ENCODE results near the gene CLDN1.
"Not testable (repeated sequence)": the region's sequence is repeated elsewhere in the genome, so short reads cannot be mapped to it uniquely, and the experiment has no call there.

The CLDN1 gene

DNA sequence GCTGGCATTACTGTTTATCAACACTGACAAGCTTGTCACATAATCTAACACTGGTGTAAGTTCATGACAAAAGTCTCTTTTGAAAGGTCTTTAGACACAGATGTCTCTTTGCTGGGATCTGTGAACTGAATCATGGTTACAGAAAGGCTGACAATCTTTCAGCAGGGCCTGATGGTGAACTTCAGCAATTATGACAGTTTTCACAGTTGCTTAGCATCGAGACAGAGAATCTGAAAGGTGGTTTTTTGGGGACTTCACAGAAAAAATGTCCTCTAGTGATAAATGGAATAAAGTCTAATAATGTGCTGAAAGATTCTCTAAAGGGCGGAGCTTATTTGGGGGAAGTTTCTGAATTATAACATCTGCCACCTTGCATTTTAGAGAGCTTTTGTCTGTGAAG lies 32.3 kb downstream of the CLDN1 start:
- no peak for DNase-seq

DNA sequence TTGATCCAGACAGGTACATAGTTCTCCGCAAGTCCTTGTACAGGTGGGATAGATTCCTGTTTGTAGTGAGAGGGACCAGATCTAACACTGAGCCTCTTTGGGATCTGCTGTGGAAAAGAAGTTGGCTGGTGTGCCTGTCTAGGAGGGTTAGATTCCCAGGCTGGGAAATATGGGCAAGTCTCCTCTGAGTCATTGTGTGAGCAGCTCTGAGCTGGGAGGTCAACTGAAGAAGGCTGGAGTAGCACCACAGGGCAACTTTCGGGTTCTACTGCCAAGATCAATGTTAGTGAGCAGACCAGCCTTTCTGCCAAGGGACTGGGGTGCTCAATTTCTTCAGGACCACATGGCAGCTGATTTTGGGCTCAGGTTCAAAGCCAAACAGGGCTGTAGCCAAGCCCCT lies 33.4 kb downstream of the CLDN1 start:
- DNase-seq: no peak

DNA sequence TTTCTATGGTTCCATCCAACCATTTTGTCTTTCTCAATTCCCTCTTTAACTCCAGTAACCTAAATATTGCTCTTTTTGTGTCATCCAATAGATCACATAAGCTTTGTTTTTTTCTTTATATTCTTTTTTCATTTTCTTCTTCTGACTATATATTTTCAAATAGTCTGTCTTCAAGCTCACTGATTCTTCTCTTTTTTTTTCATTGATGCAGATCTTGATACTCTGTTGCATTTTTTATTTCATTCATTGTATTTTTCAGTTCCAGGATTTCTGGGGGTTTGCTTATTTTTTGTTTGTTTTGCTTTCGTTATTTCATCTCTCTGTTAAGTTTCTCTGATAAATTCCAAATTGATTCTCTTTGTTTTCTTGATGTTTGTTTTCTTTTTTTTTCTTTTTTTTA lies 36.2 kb downstream of the CLDN1 start:
- DNase-seq: no peak

GRCh38 chr3:190281308-190282051 lies 40.8 kb downstream of the CLDN1 start:
- no peak for DNase-seq

GRCh38 chr3:190279690-190280089 lies 42.6 kb downstream of the CLDN1 start:
- DNase-seq: no peak

DNA sequence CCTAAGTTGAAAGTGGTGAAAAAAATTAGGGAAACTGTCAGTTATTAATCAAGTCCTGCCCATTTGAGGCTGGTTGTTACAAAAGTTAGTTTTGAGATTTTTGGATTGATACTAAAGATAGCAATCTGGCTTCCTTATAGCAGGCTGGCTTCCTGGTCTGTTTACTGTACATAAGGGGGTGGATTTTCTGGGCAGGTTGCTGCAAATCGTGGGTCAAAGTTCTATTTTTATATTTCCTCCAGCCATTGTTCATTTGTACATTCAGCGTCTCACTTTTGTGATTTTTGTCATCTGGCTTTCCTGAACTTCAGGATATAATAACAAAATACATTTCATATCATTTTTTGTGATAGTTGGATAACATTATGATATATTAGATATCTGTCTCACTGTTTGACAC lies 49.5 kb downstream of the CLDN1 start:
- DNase-seq: no peak

DNA sequence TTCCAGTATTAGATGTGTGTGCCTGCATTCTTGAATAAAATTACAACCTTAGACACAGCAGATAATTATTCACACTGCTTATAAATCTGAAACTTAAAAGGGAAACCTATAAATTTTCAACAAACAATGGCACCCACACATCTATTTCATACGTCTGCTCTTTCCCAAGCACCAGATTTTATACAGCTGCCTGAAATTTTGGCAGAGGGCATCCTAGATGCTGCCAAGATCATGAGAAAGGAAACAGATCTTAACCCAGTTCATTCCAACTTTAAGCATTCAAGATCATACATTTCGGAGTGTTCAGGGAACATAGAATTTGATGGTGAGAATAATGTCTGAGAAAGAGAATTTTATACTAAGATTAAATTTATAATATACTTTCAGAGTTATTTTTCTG lies 53.1 kb downstream of the CLDN1 start:
- no peak for DNase-seq

DNA sequence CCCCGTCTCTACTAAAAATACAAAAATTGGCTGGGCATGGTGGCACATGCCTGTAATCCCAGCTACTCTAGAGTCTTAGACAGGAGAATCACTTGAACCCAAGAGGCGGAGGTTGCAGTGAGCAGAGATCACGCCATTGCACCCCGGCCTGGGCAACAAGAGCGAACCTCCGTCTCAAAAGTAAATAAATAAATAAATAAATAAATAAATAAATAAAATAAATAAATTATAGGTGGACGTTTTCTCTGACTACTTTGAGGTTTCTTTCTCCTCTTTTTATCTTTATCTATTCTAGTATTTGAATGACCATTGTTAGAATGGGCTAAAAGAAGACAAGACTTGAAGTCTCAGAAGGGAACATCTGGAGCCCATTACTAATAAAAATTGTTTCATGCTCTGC lies 54.8 kb downstream of the CLDN1 start:
- DNase-seq: not testable (repeated sequence)

- no peak for DNase-seq
Measured at GRCh38 chr3:190266913-190267290, 55.3 kb downstream of the CLDN1 start.

DNA sequence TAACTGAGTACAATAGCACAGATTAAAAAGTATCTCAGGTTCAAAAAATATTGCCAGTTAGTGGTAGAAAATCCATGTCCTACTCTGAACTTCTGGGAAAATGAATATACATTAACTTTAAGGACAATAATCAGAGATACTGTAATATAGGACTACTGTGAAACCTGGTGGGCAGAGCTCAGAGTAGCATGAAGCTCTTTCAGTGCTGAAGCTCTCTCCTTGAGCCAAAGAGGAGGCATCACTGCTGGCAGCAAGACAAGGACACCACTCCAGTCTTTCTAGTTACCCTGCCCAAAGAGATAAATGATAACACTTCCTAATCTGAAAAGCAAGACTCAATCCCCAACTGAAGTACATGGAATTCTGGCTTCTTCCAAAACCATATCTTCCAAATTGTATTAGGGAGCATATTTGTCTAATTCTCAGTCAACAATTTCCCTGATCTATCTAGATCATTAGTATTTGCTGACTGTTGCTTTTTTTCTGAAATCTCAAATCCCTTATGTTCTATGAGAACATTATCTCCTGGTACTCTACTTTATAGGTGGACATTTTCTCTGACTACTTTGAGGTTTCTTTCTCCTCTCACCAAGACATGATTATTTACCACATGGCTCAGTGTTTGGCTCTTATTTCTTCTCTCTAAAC lies 55.9 kb downstream of the CLDN1 start:
- no peak for DNase-seq

DNA sequence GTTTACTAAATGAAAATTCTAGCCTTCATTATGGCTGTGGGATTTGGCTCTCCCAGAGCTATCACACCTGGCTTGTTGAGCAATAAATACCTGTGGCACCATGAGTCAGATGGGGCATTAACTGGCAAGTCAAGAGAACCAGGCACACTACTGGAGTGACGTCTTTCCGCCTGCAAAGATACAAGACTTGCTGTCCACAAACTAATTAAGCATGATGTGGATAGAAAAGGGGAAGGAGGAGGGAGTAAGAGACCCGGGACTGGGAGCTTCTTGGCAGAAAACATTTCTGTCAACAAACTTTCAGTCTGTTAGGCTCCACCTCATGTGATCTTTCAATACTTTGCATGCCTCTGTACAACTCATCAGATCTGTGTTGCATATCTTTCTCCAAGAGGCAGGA lies 56.5 kb downstream of the CLDN1 start:
- DNase-seq: no peak

GRCh38 chr3:190265126-190265525 lies 57.1 kb downstream of the CLDN1 start:
- no peak for DNase-seq

- DNase-seq: no peak
Measured at GRCh38 chr3:190261740-190262139, 60.5 kb downstream of the CLDN1 start.

DNA sequence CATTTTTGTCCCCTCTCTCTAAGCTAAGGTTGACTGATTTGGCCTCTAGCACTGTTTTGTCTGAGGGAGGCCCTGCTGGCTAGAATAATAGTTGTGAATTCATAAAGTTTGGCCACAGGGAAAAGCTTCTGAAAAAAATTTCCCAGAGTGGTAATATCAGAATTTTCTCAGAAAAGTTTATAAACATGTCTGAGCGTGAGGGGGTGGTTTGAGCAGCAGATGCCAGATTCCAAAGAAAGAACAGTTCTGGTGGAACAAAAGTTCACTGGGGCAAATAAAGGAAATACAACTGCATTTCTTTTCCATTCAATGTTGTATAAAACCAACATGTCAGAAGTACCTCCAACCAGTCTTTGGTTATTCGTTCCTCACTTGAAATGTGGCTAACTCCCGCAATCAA lies 61.2 kb downstream of the CLDN1 start:
- DNase-seq: no peak

DNA sequence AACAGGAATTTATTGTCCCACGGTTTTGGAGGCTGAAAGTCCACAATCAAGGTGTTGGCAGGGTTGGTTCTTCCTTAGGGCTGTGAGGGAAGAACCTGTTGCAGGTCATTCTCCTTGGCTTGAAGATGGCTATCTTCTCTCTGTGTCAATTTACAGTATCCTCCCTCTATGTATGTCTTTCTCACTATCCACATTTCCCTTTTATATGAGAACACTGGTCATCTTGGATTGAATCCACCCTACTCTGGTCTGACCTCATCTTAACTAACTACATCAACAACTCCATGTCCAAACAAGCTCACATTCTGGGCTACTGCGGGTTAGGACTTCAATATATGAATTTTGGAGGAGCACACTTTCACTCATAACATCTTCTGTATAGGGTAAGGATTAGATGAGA lies 61.9 kb downstream of the CLDN1 start:
- no peak for DNase-seq

- DNase-seq: no peak
Measured at GRCh38 chr3:190258634-190259033, 63.6 kb downstream of the CLDN1 start.
